GM13977 (cell line): ENCODE measurements around the gene AKR1C3.
"Not testable (repeated sequence)": the region's sequence is repeated elsewhere in the genome, so short reads cannot be mapped to it uniquely, and the experiment has no call there.

Experiments used
- DNase-seq: peaks from one replicate; pipeline ENCODE4 v3.0.0; 2012; ENCODE audit warnings: low spot score
- CTCF ChIP-seq: IDR thresholded peaks from 2 replicates; pipeline ENCODE4 v1.5.1; 2012; ENCODE audit warnings: mild to moderate bottlenecking, control low read depth; ENCODE audit not compliant: insufficient read depth; ENCODE audit errors: extremely low read depth, missing control alignments
- in situ Hi-C: fragments of 300-500 bp; cut with MboI; formaldehyde crosslinking; loops from one replicate; pipeline ENCODE4 v1.12.0; 2022; ENCODE audit warnings: low sequenced_read_pairs, low pct_unique_long_range_greater_than_20kb, mixed read lengths, inconsistent platforms; ENCODE audit not compliant: unreplicated experiment

Gene AKR1C3

DNA sequence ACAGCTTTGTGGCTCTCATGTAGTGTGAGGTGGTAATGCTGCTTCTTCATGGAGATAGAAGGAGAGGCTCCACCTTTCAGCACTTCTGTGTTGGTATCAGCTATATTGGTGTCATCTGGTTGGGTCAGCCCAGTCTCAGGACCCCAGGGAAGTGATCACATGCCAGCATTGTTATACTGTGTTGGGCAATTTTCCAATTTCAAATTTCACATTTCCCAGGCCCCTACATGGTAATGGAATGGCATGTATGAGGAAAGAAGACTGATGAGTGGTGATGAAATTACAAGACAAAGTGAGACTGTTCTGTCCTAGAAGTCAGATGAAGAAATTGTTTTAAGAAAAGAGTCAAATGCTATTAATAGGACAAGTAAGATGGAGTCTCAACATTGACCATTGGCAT, 3.7 kb upstream of the AKR1C3 start:
- no peak for DNase-seq
- in situ Hi-C loops, result no loop called here

GRCh38 chr10:5091196-5091595, 3.0 kb upstream of the AKR1C3 start:
- no peak for DNase-seq
- in situ Hi-C loops, result no loop called here
- no peak for TF ChIP-seq CTCF

More for the DNA sequence above, 3.7 kb upstream of the AKR1C3 start:
- TF ChIP-seq CTCF, result no peak

- DNase-seq, result no peak
- in situ Hi-C loops, result no loop called here
- no peak for TF ChIP-seq CTCF
These were observed 1.8 kb upstream of the AKR1C3 start for GRCh38 chr10:5092375-5092774.

- TF ChIP-seq CTCF, result no peak
- in situ Hi-C loops, result no loop called here
- no peak for DNase-seq
These were observed 1.1 kb upstream of the AKR1C3 start for GRCh38 chr10:5092848-5093790.

DNA sequence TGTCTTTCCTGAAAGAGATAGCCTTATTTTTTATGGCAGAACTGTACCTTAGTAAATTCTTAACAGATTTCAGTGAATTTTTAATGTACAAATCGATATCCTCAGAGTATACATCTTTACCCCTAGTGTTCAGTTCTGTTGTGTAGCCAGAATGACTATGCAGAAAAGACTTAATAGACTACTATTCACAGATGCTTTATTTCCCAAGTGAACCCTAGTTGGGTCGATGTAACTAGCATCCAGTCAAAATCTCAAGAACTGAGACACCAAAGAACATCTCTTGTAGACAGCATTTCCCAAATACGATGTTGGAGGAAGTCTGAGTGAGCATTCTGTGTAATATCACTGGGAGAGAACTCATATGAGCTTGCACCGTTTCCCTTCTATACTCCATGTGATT, 1.5 kb downstream of the AKR1C3 start:
- in situ Hi-C loops, result no loop called here
- no peak for DNase-seq
- no peak for TF ChIP-seq CTCF

GRCh38 chr10:5096108-5096507, 1.9 kb downstream of the AKR1C3 start:
- DNase-seq, result no peak
- TF ChIP-seq CTCF, result no peak
- in situ Hi-C loops, result no loop called here

DNA sequence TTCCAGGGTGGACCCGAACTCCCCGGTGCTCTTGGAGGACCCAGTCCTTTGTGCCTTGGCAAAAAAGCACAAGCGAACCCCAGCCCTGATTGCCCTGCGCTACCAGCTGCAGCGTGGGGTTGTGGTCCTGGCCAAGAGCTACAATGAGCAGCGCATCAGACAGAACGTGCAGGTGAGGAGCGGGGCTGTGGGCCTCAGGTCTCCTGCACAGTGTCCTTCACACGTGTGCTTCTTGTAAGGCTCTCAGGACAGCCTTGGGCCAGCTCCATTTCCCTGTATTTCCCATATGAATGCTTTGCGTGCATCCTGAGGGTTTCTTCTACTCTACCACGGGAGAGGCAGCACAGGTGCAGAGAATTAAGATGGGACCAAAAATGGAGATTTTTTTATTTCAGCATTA, 8.3 kb downstream of the AKR1C3 start:
- in situ Hi-C loops, DNase-seq: not testable (repeated sequence)
